Smooth muscle cell (in vitro differentiated cells): ENCODE measurements around the gene CBX5. TPM values are rescaled to one million over a fixed set of nuclear protein-coding genes. Genes with fewer than 3 reads are reported as not detected.

Experiments used
- DNase-seq: peaks from one replicate; lab custom pipeline; 2025; ENCODE audit not compliant: unreplicated experiment; lab: John Stamatoyannopoulos, UW
- H2AFZ ChIP-seq: fragments of 200-600 bp; sonication (generic); 2 replicates; pipeline ENCODE4 v1.6.0; 2016; ENCODE audit warnings: antibody characterized with exemption, low read depth, mild to moderate bottlenecking
- H3F3A ChIP-seq: fragments of 200-600 bp; sonication (generic); 2 replicates; pipeline ENCODE4 v1.6.0; 2017; ENCODE audit warnings: antibody characterized with exemption, low read depth
- H3K27ac ChIP-seq: fragments of 200-600 bp; sonication (generic); 2 replicates; pipeline ENCODE4 v1.5.1; 2016; ENCODE audit warnings: low read depth, mild to moderate bottlenecking
- H3K27me3 ChIP-seq: fragments of 200-600 bp; sonication (generic); 2 replicates; pipeline ENCODE4 v1.6.1; 2016; ENCODE audit warnings: low read depth, mild to moderate bottlenecking
- H3K36me3 ChIP-seq: fragments of 200-600 bp; sonication (generic); 2 replicates; pipeline ENCODE4 v1.5.1; 2016; ENCODE audit warnings: low read depth
- H3K4me1 ChIP-seq: fragments of 200-600 bp; sonication (generic); 2 replicates; pipeline ENCODE4 v1.5.1; 2016; ENCODE audit warnings: low read depth
- H3K4me2 ChIP-seq: fragments of 200-600 bp; sonication (generic); 2 replicates; pipeline ENCODE4 v1.6.0; 2016; ENCODE audit warnings: mild to moderate bottlenecking
- H3K4me3 ChIP-seq: fragments of 200-600 bp; sonication (generic); 2 replicates; pipeline ENCODE4 v1.5.1; 2016; ENCODE audit warnings: mild to moderate bottlenecking
- H3K79me2 ChIP-seq: fragments of 200-600 bp; sonication (generic); 2 replicates; pipeline ENCODE4 v1.6.0; 2016; ENCODE audit warnings: low read depth, mild to moderate bottlenecking
- H3K9ac ChIP-seq: fragments of 200-600 bp; sonication (generic); 2 replicates; pipeline ENCODE4 v1.6.0; 2016; ENCODE audit warnings: low read depth
- H3K9me3 ChIP-seq: fragments of 200-600 bp; sonication (generic); replicated peaks from 2 replicates; pipeline ENCODE4 v1.5.1; 2016; ENCODE audit warnings: low read depth
- H4K20me1 ChIP-seq: fragments of 200-600 bp; sonication (generic); 2 replicates; pipeline ENCODE4 v1.6.0; 2016; ENCODE audit warnings: low read depth
- WGBS: methylation state at CpG from one replicate; pipeline ENCODE4 v1.1.7; 2016; ENCODE audit warnings: low lambda C conversion rate; 5-methylcytosine and 5-hydroxymethylcytosine counted together
- polyA plus RNA-seq: library from polyadenylated mRNA; unstranded; fragments of >200 nt; fragmentation: Nextera tagmentation; extraction: Ambion mirVana; gene quantifications from 2 replicates; pipeline ENCODE4 v1.2.1, GENCODE V29; 2016
- total RNA-seq: library from RNA; depleted of rRNA; stranded (reverse); fragments of >200 nt; gene quantifications from 2 replicates; pipeline ENCODE4 v1.2.3, GENCODE V29; 2014
- TF ChIP-seq, protein P1 (sequence below): fragments of 200-600 bp; sonication (generic); IDR thresholded peaks from 2 replicates; pipeline ENCODE4 v1.5.1; 2017; ENCODE audit warnings: borderline replicate concordance, mild to moderate bottlenecking, antibody characterized with exemption; ENCODE audit not compliant: insufficient read depth, poor library complexity, severe bottlenecking

Gene CBX5
- total and polyA plus RNA-seq, 2 experiments from 2014 or later: 26.1 to 67.4 TPM

DNA sequence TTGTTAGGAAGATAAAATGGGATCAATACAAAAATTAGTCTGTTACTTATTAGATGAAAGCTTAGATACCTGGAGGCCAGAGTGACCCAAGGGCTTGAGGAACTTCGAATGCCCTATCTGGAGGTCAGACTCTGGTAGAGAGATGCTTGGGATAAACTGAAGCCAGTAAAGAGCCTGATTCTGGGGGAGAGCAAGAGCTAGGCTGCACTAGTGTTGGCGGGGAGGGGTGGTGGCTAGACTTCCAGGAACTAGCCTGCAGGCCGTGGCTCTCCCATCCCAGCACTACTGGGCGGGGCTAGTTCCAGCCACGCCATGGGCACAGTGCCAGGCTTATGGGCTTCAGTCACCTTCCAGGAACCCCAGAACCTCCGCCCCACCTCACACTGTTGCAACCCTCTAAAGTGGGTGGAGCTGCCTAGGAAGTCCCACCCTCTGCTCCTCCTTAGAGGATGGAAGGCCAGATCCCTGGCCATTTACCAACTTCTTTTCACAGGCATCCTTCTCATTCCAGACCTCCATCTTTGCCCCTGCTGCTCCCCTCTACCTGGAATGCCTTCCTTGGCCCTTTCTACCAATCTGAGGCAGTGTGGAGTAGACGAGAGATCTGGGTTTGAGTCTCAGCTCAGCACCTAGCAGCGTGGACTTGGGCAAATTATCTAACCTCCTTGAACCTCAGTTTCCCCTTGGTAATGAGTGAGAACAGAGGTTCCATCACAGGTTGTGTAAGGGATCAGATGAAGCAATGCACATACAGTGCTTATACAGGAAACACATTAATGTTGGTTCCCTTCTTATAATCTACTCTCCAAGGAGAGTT is 27.2 kb upstream of the CBX5 start:
- Histone ChIP-seq H3K27me3 (no peaks in the 10 kb centered on the region), H3K79me2 (no peaks in the 10 kb centered on the region), H2AFZ (no peak overlapping the region), H4K20me1 (no peaks in the 10 kb centered on the region), H3K27ac (no peak overlapping the region), H3K36me3 (no peaks in the 10 kb centered on the region), H3K4me1 (peaks cover 9% of the 10 kb centered on the region), H3K4me3 (no peak overlapping the region), H3K9me3 (no peaks in the 10 kb centered on the region), H3K4me2 (no peak overlapping the region), H3K9ac (no peak overlapping the region), H3F3A (no peaks in the 10 kb centered on the region)
- no peak for DNase-seq
- WGBS: 77% methylated on average over 8 of the region's 8 CpGs
- TF ChIP-seq, protein P1, sequence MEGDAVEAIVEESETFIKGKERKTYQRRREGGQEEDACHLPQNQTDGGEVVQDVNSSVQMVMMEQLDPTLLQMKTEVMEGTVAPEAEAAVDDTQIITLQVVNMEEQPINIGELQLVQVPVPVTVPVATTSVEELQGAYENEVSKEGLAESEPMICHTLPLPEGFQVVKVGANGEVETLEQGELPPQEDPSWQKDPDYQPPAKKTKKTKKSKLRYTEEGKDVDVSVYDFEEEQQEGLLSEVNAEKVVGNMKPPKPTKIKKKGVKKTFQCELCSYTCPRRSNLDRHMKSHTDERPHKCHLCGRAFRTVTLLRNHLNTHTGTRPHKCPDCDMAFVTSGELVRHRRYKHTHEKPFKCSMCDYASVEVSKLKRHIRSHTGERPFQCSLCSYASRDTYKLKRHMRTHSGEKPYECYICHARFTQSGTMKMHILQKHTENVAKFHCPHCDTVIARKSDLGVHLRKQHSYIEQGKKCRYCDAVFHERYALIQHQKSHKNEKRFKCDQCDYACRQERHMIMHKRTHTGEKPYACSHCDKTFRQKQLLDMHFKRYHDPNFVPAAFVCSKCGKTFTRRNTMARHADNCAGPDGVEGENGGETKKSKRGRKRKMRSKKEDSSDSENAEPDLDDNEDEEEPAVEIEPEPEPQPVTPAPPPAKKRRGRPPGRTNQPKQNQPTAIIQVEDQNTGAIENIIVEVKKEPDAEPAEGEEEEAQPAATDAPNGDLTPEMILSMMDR: no peak

DNA sequence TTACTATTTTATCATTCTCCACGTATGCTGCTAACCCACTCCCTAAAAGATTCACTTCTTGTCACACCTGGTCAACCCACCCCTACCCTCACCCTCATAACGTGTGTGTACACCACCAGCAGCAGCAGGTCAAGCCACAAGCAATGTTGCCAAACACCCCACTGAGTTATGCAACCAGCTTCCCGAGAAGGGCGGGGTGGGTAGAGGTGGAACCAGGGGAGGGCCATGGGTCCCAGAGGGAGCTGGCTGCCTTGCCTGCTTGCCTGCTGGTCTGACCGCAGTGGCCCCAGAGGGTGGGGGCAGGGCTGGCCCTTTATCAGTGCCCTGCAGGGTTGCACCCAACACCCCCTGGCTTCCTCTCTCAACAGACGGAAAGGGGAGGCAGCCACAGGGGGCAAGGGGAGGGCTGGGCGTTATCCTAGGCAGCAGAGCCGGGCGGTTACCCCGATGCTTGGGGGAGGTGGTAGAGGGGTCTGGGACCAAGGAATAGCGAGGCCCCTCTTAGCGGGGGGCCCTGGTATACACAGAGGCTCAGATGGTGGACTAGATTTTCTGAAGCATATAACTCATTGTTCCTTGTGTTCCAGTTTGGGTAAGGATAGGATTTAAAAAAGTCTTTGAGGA is 24.4 kb upstream of the CBX5 start:
- H3K4me3 ChIP-seq: no peak overlapping the region
- no peak overlapping the region for H3K9ac ChIP-seq
- H3K79me2 ChIP-seq: no peaks in the 10 kb centered on the region
- no peak overlapping the region for H3K4me2 ChIP-seq
- no peaks in the 10 kb centered on the region for H3K27me3 ChIP-seq
- H3K9me3 ChIP-seq: no peaks in the 10 kb centered on the region
- no peaks in the 10 kb centered on the region for H4K20me1 ChIP-seq
- H3K27ac ChIP-seq: no peak overlapping the region
- WGBS: 36% methylated on average over 11 of the region's 12 CpGs
- no peak for DNase-seq
- no peak overlapping the region for H2AFZ ChIP-seq
- H3K36me3 ChIP-seq: no peaks in the 10 kb centered on the region
- TF ChIP-seq, protein P1: no peak
- H3K4me1 ChIP-seq: peaks cover 26% of the 10 kb centered on the region
- no peaks in the 10 kb centered on the region for H3F3A ChIP-seq

DNA sequence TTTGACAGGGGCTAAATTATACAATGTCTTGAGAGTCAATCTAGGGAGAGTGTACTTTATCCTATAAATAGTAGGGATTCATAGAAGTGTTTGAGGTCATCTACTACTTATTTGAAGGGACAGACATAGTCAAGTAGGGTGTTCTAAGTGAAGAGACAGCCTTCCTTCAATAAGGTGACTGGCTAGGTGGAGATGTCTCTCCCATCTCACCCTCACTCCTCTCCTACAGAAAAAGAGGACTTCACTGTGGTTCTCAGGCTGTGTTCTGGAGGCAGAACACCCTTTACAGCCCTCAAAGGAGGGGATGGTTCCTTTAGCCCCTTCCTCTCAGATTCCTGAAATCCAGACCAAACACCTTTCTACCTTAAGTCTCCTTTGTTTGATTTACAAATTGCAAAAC is 23.7 kb upstream of the CBX5 start:
- Histone ChIP-seq H3K9me3 (no peaks in the 10 kb centered on the region), H2AFZ (no peak overlapping the region), H3K4me3 (no peak overlapping the region), H3K4me1 (peaks cover 26% of the 10 kb centered on the region), H3K27ac (no peak overlapping the region), H3K79me2 (no peaks in the 10 kb centered on the region), H3K27me3 (no peaks in the 10 kb centered on the region), H3K4me2 (no peak overlapping the region), H4K20me1 (no peaks in the 10 kb centered on the region), H3F3A (no peaks in the 10 kb centered on the region), H3K36me3 (no peaks in the 10 kb centered on the region), H3K9ac (no peak overlapping the region)
- TF ChIP-seq, protein P1: no peak
- DNase-seq: no peak
